Activated T-cell treated with anti-CD3 and anti-CD28 coated beads, Interleukin-2, amount 50 U/mL, for 4 hours (primary cell): ENCODE data around the gene NET1. TPM values are rescaled to one million over a fixed set of nuclear protein-coding genes. Genes with fewer than 3 reads are reported as not detected.

Experiments
- ATAC-seq, 2 donors: fragments of 200-7000 bp; cut with Tn5 transposase; one replicate each; pipeline ENCODE4 v1.10.0; 2021
- DNase-seq: peaks from one replicate; pipeline ENCODE4 v3.0.0-alpha.2; 2020
- H3K27me3 Mint-ChIP-seq: one replicate; pipeline ENCODE4 v1.8.0; 2021; ENCODE audit warnings: low read depth, mixed read lengths
- H3K36me3 Mint-ChIP-seq: one replicate; pipeline ENCODE4 v1.8.0; 2022; ENCODE audit warnings: mixed read lengths; ENCODE audit not compliant: insufficient read depth
- H3K4me1 Mint-ChIP-seq: one replicate; pipeline ENCODE4 v1.8.0; 2021; ENCODE audit warnings: low read depth, mixed read lengths
- H3K4me3 Mint-ChIP-seq: one replicate; pipeline ENCODE4 v1.8.0; 2021; ENCODE audit warnings: mild to moderate bottlenecking, moderate library complexity, mixed read lengths
- H3K9me3 Mint-ChIP-seq: one replicate; pipeline ENCODE4 v1.8.0; 2021; ENCODE audit warnings: mixed read lengths
- total RNA-seq, 3 donors: library from RNA; stranded (reverse); gene quantifications; one replicate each; pipeline ENCODE4 v1.2.1, GENCODE V29; 2021

The NET1 gene
- total RNA-seq, 3 donors from 2014 or later: 12.7 to 35.4 (median 17.6) TPM

GRCh38 chr10:5485948-5486852 lies 73.8 kb downstream of the NET1 start:
- H3K27me3 Mint-ChIP-seq: no peaks in the 10 kb centered on the region
- no peak for DNase-seq
- ATAC-seq: no peak
- H3K4me1 Mint-ChIP-seq: no peaks in the 10 kb centered on the region
- no peaks in the 10 kb centered on the region for H3K9me3 Mint-ChIP-seq
- H3K36me3 Mint-ChIP-seq: no peaks in the 10 kb centered on the region
- H3K4me3 Mint-ChIP-seq: no peak overlapping the region

GRCh38 chr10:5486853-5487235 lies 74.5 kb downstream of the NET1 start:
- H3K4me1 Mint-ChIP-seq: no peaks in the 10 kb centered on the region

GRCh38 chr10:5488272-5489161 lies 76.2 kb downstream of the NET1 start:
- Mint-ChIP-seq H3K4me3 (no peak overlapping the region), H3K9me3 (no peaks in the 10 kb centered on the region), H3K27me3 (no peaks in the 10 kb centered on the region), H3K4me1 (no peaks in the 10 kb centered on the region), H3K36me3 (no peaks in the 10 kb centered on the region)
- DNase-seq: no peak
- no peak for ATAC-seq

More at GRCh38 chr10:5486853-5487235, 74.5 kb downstream of the NET1 start:
- H3K4me3 Mint-ChIP-seq: no peak overlapping the region
- DNase-seq (no peak), ATAC-seq (no peak)
- no peaks in the 10 kb centered on the region for H3K36me3 Mint-ChIP-seq
- H3K27me3 Mint-ChIP-seq: no peaks in the 10 kb centered on the region
- no peaks in the 10 kb centered on the region for H3K9me3 Mint-ChIP-seq

GRCh38 chr10:5490032-5490431 lies 77.7 kb downstream of the NET1 start:
- ATAC-seq (no peak), DNase-seq (no peak)
- H3K4me3 Mint-ChIP-seq: no peak overlapping the region
- H3K36me3 Mint-ChIP-seq: no peaks in the 10 kb centered on the region
- no peaks in the 10 kb centered on the region for H3K9me3 Mint-ChIP-seq
- no peaks in the 10 kb centered on the region for H3K4me1 Mint-ChIP-seq
- H3K27me3 Mint-ChIP-seq: no peaks in the 10 kb centered on the region

GRCh38 chr10:5490698-5491464 lies 78.5 kb downstream of the NET1 start:
- H3K36me3 Mint-ChIP-seq: no peaks in the 10 kb centered on the region
- DNase-seq: no peak
- no peak for ATAC-seq
- H3K27me3 Mint-ChIP-seq: no peaks in the 10 kb centered on the region
- no peaks in the 10 kb centered on the region for H3K4me1 Mint-ChIP-seq
- no peak overlapping the region for H3K4me3 Mint-ChIP-seq
- no peaks in the 10 kb centered on the region for H3K9me3 Mint-ChIP-seq

- Mint-ChIP-seq H3K9me3 (no peaks in the 10 kb centered on the region), H3K4me3 (no peak overlapping the region), H3K36me3 (no peaks in the 10 kb centered on the region), H3K27me3 (no peaks in the 10 kb centered on the region), H3K4me1 (no peaks in the 10 kb centered on the region)
- DNase-seq (no peak), ATAC-seq (no peak)
Measured at GRCh38 chr10:5491477-5491876, 79.1 kb downstream of the NET1 start.

GRCh38 chr10:5492322-5492855 lies 80.0 kb downstream of the NET1 start:
- DNase-seq: no peak
- no peaks in the 10 kb centered on the region for H3K27me3 Mint-ChIP-seq
- H3K36me3 Mint-ChIP-seq: no peaks in the 10 kb centered on the region
- H3K4me3 Mint-ChIP-seq: no peak overlapping the region
- no peaks in the 10 kb centered on the region for H3K9me3 Mint-ChIP-seq
- no peaks in the 10 kb centered on the region for H3K4me1 Mint-ChIP-seq
- no peak for ATAC-seq

- no peaks in the 10 kb centered on the region for H3K9me3 Mint-ChIP-seq
- H3K4me1 Mint-ChIP-seq: no peaks in the 10 kb centered on the region
- H3K4me3 Mint-ChIP-seq: no peak overlapping the region
- no peak for ATAC-seq
- no peak for DNase-seq
- H3K27me3 Mint-ChIP-seq: no peaks in the 10 kb centered on the region
- H3K36me3 Mint-ChIP-seq: no peaks in the 10 kb centered on the region
Measured at GRCh38 chr10:5492929-5493576, 80.7 kb downstream of the NET1 start.

- no peak for DNase-seq
- Mint-ChIP-seq H3K4me3 (no peak overlapping the region), H3K9me3 (no peaks in the 10 kb centered on the region), H3K4me1 (no peaks in the 10 kb centered on the region), H3K36me3 (no peaks in the 10 kb centered on the region), H3K27me3 (no peaks in the 10 kb centered on the region)
- ATAC-seq: no peak
Measured at GRCh38 chr10:5493691-5494090, 81.3 kb downstream of the NET1 start.

GRCh38 chr10:5494611-5495010 lies 82.3 kb downstream of the NET1 start:
- H3K4me1 Mint-ChIP-seq: no peaks in the 10 kb centered on the region
- no peaks in the 10 kb centered on the region for H3K9me3 Mint-ChIP-seq
- no peak overlapping the region for H3K4me3 Mint-ChIP-seq
- H3K36me3 Mint-ChIP-seq: no peaks in the 10 kb centered on the region
- no peaks in the 10 kb centered on the region for H3K27me3 Mint-ChIP-seq
- ATAC-seq (no peak), DNase-seq (no peak)

GRCh38 chr10:5496261-5497250 lies 84.2 kb downstream of the NET1 start:
- Mint-ChIP-seq H3K27me3 (no peaks in the 10 kb centered on the region), H3K36me3 (no peaks in the 10 kb centered on the region), H3K4me3 (no peak overlapping the region), H3K4me1 (no peaks in the 10 kb centered on the region), H3K9me3 (no peaks in the 10 kb centered on the region)
- no peak for ATAC-seq
- DNase-seq: no peak

- H3K4me1 Mint-ChIP-seq: no peaks in the 10 kb centered on the region
- no peaks in the 10 kb centered on the region for H3K36me3 Mint-ChIP-seq
- ATAC-seq (no peak), DNase-seq (no peak)
- no peak overlapping the region for H3K4me3 Mint-ChIP-seq
- no peaks in the 10 kb centered on the region for H3K9me3 Mint-ChIP-seq
- H3K27me3 Mint-ChIP-seq: no peaks in the 10 kb centered on the region
Measured at GRCh38 chr10:5497289-5497688, 84.9 kb downstream of the NET1 start.
